ENCODE data around the gene TIAL1. TPM values are rescaled to one million over a fixed set of nuclear protein-coding genes. Genes with fewer than 3 reads are reported as not detected.
A peak's percentile ranks its signal among the peaks of the same experiment; 100 is the strongest.

Gene TIAL1
- total RNA-seq, 1 experiment from 2014 or later = 94.1 TPM

DNA sequence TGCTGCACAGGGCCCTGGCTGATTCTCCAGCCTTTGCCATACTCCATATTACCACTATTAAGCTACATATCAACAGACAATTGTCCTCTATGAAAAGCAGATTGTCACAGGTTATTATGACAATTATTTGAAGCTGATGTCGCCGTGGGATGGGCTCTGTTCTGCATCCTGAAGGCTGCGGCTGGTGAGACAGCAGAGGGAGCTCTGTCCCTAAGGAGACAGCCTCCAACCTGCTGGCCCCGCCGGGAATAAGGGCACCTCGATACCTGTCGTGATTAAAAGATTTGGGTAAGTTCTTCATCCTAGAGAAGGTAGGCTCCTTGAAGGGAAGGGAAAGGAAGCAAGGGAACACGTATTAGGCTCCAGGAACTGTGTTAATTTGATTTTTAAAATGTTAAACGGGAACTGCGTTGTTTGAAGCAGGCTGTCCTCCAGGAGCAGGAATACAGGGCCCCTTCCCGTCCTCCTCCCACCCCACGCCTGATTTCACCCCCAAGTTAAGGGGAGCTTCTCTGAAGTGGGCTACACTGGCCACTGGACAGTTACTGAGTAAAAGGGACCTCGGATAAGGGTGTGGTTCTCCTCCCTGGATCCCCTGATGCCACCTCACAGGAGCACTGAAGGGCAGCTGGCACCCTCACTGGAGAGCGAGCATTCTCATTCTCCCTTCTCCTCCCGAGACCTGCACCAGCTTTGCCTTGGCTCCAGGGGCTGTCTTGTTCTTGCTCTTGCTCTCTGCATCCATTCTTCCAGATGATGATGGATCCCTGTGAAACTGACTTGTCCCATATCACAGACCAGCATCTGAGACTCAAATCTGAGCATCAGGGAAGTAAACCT is 11.8 kb upstream of the TIAL1 start:
- 0 out of 2 replicates have a peak overlapping the region, but pooled peaks have one; percentile 30 for H3K4me2 ChIP-seq

DNA sequence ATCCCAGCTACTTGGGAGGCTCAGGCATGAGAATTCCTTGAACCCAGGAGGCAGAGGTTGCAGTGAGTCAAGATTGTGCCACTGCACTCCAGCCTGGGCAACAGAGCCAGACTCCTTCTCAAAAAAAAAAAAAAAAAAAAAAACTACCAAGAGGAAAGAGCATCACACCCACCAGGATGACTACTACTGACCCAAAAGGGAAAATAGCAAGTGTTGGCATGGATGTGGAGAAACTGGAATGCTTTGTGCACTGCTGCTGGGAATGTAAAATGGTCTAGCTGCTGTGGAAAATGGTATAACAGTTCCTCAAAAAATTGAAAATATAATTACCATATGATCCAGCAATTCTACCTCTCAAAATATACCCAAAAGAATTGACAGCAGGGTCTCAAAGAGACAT is 7.7 kb upstream of the TIAL1 start:
- H3K27ac ChIP-seq = no peak overlapping the region
- H3F3A ChIP-seq (ENCODE audit: insufficient read depth, low read depth) = no peaks in the 10 kb centered on the region
- no peak overlapping the region for H3K4me3 ChIP-seq
- no peaks in the 10 kb centered on the region for H3K27me3 ChIP-seq (ENCODE audit: insufficient read depth, low read depth)
- H2AFZ ChIP-seq = no peak overlapping the region
- H4K20me1 ChIP-seq (ENCODE audit: insufficient read depth) = no peaks in the 10 kb centered on the region
- H3K4me1 ChIP-seq (replicated peaks; ENCODE audit: insufficient read depth) = no peaks in the 10 kb centered on the region
- no peaks in the 10 kb centered on the region for H3K79me2 ChIP-seq (ENCODE audit: low read depth)
- H3K9me2 ChIP-seq (ENCODE audit: insufficient read depth) = no peaks in the 10 kb centered on the region
- no peaks in the 10 kb centered on the region for H3K9me3 ChIP-seq (ENCODE audit: insufficient read depth, low read depth)
- intact Hi-C loops (cut with micrococcal nuclease; ENCODE audit: unreplicated experiment) = no loop called here
- ChIA-PET POLR2A (ENCODE audit: unreplicated experiment) (no interaction called here), CTCF (no interaction called here)
- BruUV-seq (replicated peaks) = no TSS peak
- no peak for DNase-seq
- no peak for TF ChIP-seq EZH2 (IDR thresholded peaks at IDR 0.05; ENCODE audit: low read depth)
- TF ChIP-seq, protein P1, sequence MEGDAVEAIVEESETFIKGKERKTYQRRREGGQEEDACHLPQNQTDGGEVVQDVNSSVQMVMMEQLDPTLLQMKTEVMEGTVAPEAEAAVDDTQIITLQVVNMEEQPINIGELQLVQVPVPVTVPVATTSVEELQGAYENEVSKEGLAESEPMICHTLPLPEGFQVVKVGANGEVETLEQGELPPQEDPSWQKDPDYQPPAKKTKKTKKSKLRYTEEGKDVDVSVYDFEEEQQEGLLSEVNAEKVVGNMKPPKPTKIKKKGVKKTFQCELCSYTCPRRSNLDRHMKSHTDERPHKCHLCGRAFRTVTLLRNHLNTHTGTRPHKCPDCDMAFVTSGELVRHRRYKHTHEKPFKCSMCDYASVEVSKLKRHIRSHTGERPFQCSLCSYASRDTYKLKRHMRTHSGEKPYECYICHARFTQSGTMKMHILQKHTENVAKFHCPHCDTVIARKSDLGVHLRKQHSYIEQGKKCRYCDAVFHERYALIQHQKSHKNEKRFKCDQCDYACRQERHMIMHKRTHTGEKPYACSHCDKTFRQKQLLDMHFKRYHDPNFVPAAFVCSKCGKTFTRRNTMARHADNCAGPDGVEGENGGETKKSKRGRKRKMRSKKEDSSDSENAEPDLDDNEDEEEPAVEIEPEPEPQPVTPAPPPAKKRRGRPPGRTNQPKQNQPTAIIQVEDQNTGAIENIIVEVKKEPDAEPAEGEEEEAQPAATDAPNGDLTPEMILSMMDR (conservative IDR thresholded peaks at IDR 0.05) = no peak
- no peaks in the 10 kb centered on the region for H3K36me3 ChIP-seq (ENCODE audit: low read depth)
- H3K4me2 ChIP-seq = no peak overlapping the region

More for the DNA sequence above, 11.8 kb upstream of the TIAL1 start:
- no peaks in the 10 kb centered on the region for H3K36me3 ChIP-seq (ENCODE audit: low read depth)
- H2AFZ ChIP-seq = peak overlapping the region; percentile 35; the same call in 1 of the 2 replicates
- no peak overlapping the region for H3K27ac ChIP-seq
- no peaks in the 10 kb centered on the region for H3K9me3 ChIP-seq (ENCODE audit: insufficient read depth, low read depth)
- ChIA-PET CTCF (interaction anchor here (0.7 to 1.3 kb wide), 3 partner anchors 20 to 251 kb away, joined by 3 to 5 read pairs (median 4); no protein-coding TSS in a partner anchor), POLR2A (ENCODE audit: unreplicated experiment) (interaction anchor here (0.6 kb wide), 1 partner anchor 129 kb away, joined by 3 read pairs; no protein-coding TSS in a partner anchor)
- H3K79me2 ChIP-seq (ENCODE audit: low read depth) = no peaks in the 10 kb centered on the region
- H3K4me3 ChIP-seq = no peak overlapping the region
- H3K4me1 ChIP-seq (replicated peaks; ENCODE audit: insufficient read depth) = no peaks in the 10 kb centered on the region
- intact Hi-C loops (cut with micrococcal nuclease; ENCODE audit: unreplicated experiment) = loop anchor here (1.0 to 5.0 kb wide), 5 partner anchors 59 to 251 kb away; no protein-coding TSS in a partner anchor
- BruUV-seq (replicated peaks) = no TSS peak
- H3K27me3 ChIP-seq (ENCODE audit: insufficient read depth, low read depth) = no peaks in the 10 kb centered on the region
- TF ChIP-seq EZH2 (IDR thresholded peaks at IDR 0.05; ENCODE audit: low read depth) = no peak
- TF ChIP-seq, protein P1 (conservative IDR thresholded peaks at IDR 0.05) = peak; percentile 71
- no peaks in the 10 kb centered on the region for H3F3A ChIP-seq (ENCODE audit: insufficient read depth, low read depth)
- no peaks in the 10 kb centered on the region for H3K9me2 ChIP-seq (ENCODE audit: insufficient read depth)
- DNase-seq = peak; percentile 41 to 52
- H4K20me1 ChIP-seq (ENCODE audit: insufficient read depth) = no peaks in the 10 kb centered on the region

DNA sequence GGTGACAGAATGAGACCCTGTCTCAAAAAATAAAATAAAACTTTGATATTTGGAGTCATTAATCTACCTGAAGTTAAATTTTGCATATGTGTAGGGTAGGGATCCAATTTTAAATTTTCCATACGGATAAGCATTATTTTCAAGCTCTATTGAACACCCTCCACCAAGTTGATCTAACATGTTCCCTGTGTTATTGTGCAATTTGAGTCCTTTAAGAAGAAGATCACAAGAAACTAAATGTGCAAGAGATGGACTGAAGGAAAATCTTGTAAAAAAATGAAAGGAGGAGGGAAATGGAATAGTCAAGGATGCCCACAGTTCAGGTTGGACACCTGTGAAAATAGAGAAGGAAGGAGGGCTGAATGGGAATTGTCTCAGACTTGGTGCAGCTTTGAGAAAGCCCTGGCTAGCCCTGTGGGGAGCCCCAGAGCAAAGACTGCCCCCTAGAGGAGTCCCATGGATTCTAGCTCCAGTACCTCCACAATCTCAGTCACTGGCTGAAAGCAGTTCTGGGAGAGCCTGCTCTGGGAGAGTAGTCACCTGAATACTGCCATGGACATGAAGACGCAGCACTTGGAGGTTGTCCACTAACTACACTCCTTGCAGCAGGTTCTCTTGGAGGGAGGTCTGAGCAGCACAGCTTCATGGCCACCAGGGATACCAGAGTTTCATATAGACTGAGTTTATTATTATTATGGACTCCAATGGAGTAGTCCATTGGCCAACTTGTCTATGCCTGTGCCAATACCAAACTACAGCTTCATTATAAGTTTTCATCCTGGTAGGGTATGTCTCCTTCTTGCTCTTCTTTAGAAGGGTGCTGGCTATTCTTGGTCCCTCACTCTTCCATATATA is 5.7 kb upstream of the TIAL1 start:
- ChIA-PET POLR2A (ENCODE audit: unreplicated experiment) (no interaction called here), CTCF (interaction anchor here (0.6 to 0.7 kb wide), 5 partner anchors 9 to 692 kb away, joined by 3 to 11 read pairs (median 3); no protein-coding TSS in a partner anchor)
- Histone ChIP-seq H2AFZ (no peak overlapping the region), H3K36me3 (ENCODE audit: low read depth) (no peaks in the 10 kb centered on the region), H3K27ac (no peak overlapping the region), H3K4me3 (no peak overlapping the region), H3K9me2 (ENCODE audit: insufficient read depth) (no peaks in the 10 kb centered on the region), H3K4me1 (replicated peaks; ENCODE audit: insufficient read depth) (no peaks in the 10 kb centered on the region; the same call in 1 of the 2 replicates), H3K9me3 (ENCODE audit: insufficient read depth, low read depth) (no peaks in the 10 kb centered on the region), H4K20me1 (ENCODE audit: insufficient read depth) (no peaks in the 10 kb centered on the region), H3F3A (ENCODE audit: insufficient read depth, low read depth) (no peaks in the 10 kb centered on the region), H3K4me2 (no peak overlapping the region), H3K27me3 (ENCODE audit: insufficient read depth, low read depth) (no peaks in the 10 kb centered on the region), H3K79me2 (ENCODE audit: low read depth) (no peaks in the 10 kb centered on the region)
- BruUV-seq (replicated peaks) = no TSS peak
- TF ChIP-seq, protein P1 (conservative IDR thresholded peaks at IDR 0.05) = peak; percentile 40; the same call in 1 of the 2 replicates
- no peak for TF ChIP-seq EZH2 (IDR thresholded peaks at IDR 0.05; ENCODE audit: low read depth)
- intact Hi-C loops (cut with micrococcal nuclease; ENCODE audit: unreplicated experiment) = no loop called here
- peak in 1 of 2 experiments; percentile 16 for DNase-seq
